RWPE2 (cell line): ENCODE data around the gene CLMP.

Experiments used
- ATAC-seq: fragments of 200-7000 bp; cut with Tn5 transposase; 3 replicates; pipeline ENCODE4 v1.9.1; 2021; ENCODE audit warnings: low read depth
- DNase-seq: peaks from one replicate; pipeline ENCODE4 v3.0.0-alpha.2; 2020; ENCODE audit warnings: low spot score
- H3K27ac ChIP-seq: fragments of 450-650 bp; 2 replicates; pipeline ENCODE4 v1.5.1; 2017; ENCODE audit warnings: mild to moderate bottlenecking; ENCODE audit not compliant: poor library complexity, severe bottlenecking
- H3K27me3 ChIP-seq: fragments of 250-450 bp; sonication (Bioruptor Pico); 2 replicates; pipeline ENCODE4 v1.5.1; 2021; ENCODE audit warnings: mild to moderate bottlenecking, moderate library complexity; ENCODE audit not compliant: insufficient read depth, poor library complexity, severe bottlenecking
- H3K36me3 ChIP-seq: fragments of 250-450 bp; sonication (Bioruptor Pico); 2 replicates; pipeline ENCODE4 v1.5.1; 2020; ENCODE audit warnings: low read depth, mild to moderate bottlenecking, moderate library complexity
- H3K4me1 ChIP-seq: fragments of 250-450 bp; sonication (Bioruptor Pico); 2 replicates; pipeline ENCODE4 v1.5.1; 2021; ENCODE audit warnings: mild to moderate bottlenecking, moderate library complexity; ENCODE audit not compliant: insufficient read depth, poor library complexity, severe bottlenecking
- H3K4me3 ChIP-seq: fragments of 250-450 bp; sonication (Bioruptor Pico); 2 replicates; pipeline ENCODE4 v1.5.1; 2021; ENCODE audit warnings: mild to moderate bottlenecking, moderate library complexity; ENCODE audit not compliant: severe bottlenecking
- H3K9me3 ChIP-seq: fragments of 250-450 bp; sonication (Bioruptor Pico); 2 replicates; pipeline ENCODE4 v1.5.1; 2021; ENCODE audit warnings: mild to moderate bottlenecking, moderate library complexity; ENCODE audit not compliant: severe bottlenecking
- TF ChIP-seq, protein P1 (sequence below): fragments of 450-650 bp; IDR thresholded peaks from one replicate; pipeline ENCODE4 v1.5.1; 2017; ENCODE audit warnings: mild to moderate bottlenecking, moderate library complexity; ENCODE audit not compliant: poor library complexity, severe bottlenecking

The CLMP gene

GRCh38 chr11:123085497-123085896 lies 109.6 kb downstream of the CLMP start:
- H3K4me3 ChIP-seq: no peak overlapping the region
- peaks cover 4% of the 10 kb centered on the region for H3K4me1 ChIP-seq
- no peak overlapping the region for H3K27ac ChIP-seq
- peaks cover 13% of the 10 kb centered on the region for H3K36me3 ChIP-seq
- ATAC-seq (no peak), DNase-seq (no peak)
- no peaks in the 10 kb centered on the region for H3K9me3 ChIP-seq
- no peaks in the 10 kb centered on the region for H3K27me3 ChIP-seq
- TF ChIP-seq, protein P1, sequence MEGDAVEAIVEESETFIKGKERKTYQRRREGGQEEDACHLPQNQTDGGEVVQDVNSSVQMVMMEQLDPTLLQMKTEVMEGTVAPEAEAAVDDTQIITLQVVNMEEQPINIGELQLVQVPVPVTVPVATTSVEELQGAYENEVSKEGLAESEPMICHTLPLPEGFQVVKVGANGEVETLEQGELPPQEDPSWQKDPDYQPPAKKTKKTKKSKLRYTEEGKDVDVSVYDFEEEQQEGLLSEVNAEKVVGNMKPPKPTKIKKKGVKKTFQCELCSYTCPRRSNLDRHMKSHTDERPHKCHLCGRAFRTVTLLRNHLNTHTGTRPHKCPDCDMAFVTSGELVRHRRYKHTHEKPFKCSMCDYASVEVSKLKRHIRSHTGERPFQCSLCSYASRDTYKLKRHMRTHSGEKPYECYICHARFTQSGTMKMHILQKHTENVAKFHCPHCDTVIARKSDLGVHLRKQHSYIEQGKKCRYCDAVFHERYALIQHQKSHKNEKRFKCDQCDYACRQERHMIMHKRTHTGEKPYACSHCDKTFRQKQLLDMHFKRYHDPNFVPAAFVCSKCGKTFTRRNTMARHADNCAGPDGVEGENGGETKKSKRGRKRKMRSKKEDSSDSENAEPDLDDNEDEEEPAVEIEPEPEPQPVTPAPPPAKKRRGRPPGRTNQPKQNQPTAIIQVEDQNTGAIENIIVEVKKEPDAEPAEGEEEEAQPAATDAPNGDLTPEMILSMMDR: no peak

GRCh38 chr11:123084454-123084853 lies 110.6 kb downstream of the CLMP start:
- no peak overlapping the region for H3K27ac ChIP-seq
- no peaks in the 10 kb centered on the region for H3K9me3 ChIP-seq
- TF ChIP-seq, protein P1: no peak
- ATAC-seq (no peak), DNase-seq (no peak)
- H3K4me1 ChIP-seq: peaks cover 4% of the 10 kb centered on the region
- no peak overlapping the region for H3K4me3 ChIP-seq
- H3K27me3 ChIP-seq: no peaks in the 10 kb centered on the region
- peaks cover 19% of the 10 kb centered on the region for H3K36me3 ChIP-seq

DNA sequence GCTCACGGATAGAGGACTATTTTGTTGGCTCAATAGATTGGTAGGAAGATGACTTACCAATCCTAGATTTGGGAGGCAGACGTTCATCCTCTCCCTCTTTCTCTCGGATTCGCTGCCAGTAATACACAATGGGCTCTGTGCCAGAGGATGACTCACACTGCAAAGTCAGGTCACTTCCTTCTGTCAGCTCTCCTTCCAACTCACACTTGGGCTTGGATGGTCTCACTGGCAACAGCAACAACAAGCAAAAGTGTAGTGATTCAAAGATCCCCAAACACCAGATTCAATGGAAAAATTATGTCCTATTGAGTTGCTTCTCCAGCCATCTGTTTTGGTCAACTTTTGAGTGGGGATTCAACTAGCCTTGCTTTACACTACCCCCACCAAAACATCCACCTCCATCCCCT lies 111.4 kb downstream of the CLMP start:
- DNase-seq (peak; percentile 86), ATAC-seq (peak; percentile 91)
- Histone ChIP-seq H3K4me1 (peaks cover 4% of the 10 kb centered on the region), H3K36me3 (peaks cover 19% of the 10 kb centered on the region), H3K4me3 (no peak overlapping the region), H3K9me3 (no peaks in the 10 kb centered on the region), H3K27me3 (no peaks in the 10 kb centered on the region), H3K27ac (no peak overlapping the region)
- TF ChIP-seq, protein P1: no peak

DNA sequence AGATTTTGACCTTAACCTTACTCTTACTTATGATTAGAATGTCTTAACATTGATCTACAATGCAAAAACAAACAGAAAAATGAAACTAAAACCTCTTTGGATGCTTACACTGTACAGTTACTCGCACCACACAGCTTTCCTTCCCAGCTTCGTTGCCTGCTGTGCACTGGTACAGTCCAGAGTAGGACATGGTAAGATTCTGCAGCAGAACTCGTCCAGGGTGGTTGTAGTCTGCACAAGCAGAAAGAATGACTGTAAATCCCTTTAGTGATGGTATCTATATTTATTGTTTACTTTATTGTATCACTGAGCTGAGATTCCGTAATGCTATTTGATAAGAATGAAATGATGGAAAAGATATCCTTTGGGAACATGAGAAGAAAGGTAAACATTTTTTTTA lies 112.1 kb downstream of the CLMP start:
- Histone ChIP-seq H3K9me3 (no peaks in the 10 kb centered on the region), H3K4me1 (peaks cover 4% of the 10 kb centered on the region), H3K27me3 (no peaks in the 10 kb centered on the region), H3K36me3 (peaks cover 21% of the 10 kb centered on the region), H3K27ac (no peak overlapping the region), H3K4me3 (no peak overlapping the region)
- ATAC-seq (no peak), DNase-seq (no peak)
- TF ChIP-seq, protein P1: no peak

- ATAC-seq (no peak), DNase-seq (no peak)
- H3K9me3 ChIP-seq: no peaks in the 10 kb centered on the region
- H3K36me3 ChIP-seq: peaks cover 30% of the 10 kb centered on the region
- no peaks in the 10 kb centered on the region for H3K27me3 ChIP-seq
- TF ChIP-seq, protein P1: no peak
- H3K4me1 ChIP-seq: peaks cover 4% of the 10 kb centered on the region
- H3K4me3 ChIP-seq: no peak overlapping the region
- no peak overlapping the region for H3K27ac ChIP-seq
Observed at GRCh38 chr11:123080015-123080414, 115.0 kb downstream of the CLMP start.
